Kidney epithelial cell (primary cell): ENCODE results near the gene CES4A. TPM values are rescaled to one million over a fixed set of nuclear protein-coding genes. Genes with fewer than 3 reads are reported as not detected.
"Not testable (repeated sequence)": the region's sequence is repeated elsewhere in the genome, so short reads cannot be mapped to it uniquely, and the experiment has no call there.

ENCODE experiments used
- DNase-seq: peaks from one replicate; pipeline ENCODE4 v3.0.0-alpha.2; 2010; ENCODE audit warnings: low read depth
- H3K27me3 ChIP-seq: 2 replicates; pipeline ENCODE4 v1.6.0; 2011; ENCODE audit warnings: low read length; ENCODE audit not compliant: control insufficient read depth, insufficient read depth
- H3K36me3 ChIP-seq: 2 replicates; pipeline ENCODE4 v1.5.1; 2011; ENCODE audit warnings: low read length; ENCODE audit not compliant: control insufficient read depth, insufficient read depth
- H3K4me3 ChIP-seq: 2 replicates; pipeline ENCODE4 v1.5.1; 2011; ENCODE audit warnings: low read depth, mild to moderate bottlenecking, control low read depth, low read length
- total RNA-seq: library from RNA; depleted of rRNA; stranded (reverse); fragments of >200 nt; gene quantifications from 2 replicates; pipeline ENCODE4 v1.2.3, GENCODE V29; 2015
- TF ChIP-seq, protein P1 (sequence below): IDR thresholded peaks from 2 replicates; pipeline ENCODE4 v1.5.1; 2011; ENCODE audit warnings: mild to moderate bottlenecking, moderate library complexity, low read length, control low read depth, inconsistent platforms; ENCODE audit not compliant: insufficient read depth, poor library complexity, severe bottlenecking

Gene CES4A
- total RNA-seq, 1 donor from 2014 or later = 2.3 TPM

DNA sequence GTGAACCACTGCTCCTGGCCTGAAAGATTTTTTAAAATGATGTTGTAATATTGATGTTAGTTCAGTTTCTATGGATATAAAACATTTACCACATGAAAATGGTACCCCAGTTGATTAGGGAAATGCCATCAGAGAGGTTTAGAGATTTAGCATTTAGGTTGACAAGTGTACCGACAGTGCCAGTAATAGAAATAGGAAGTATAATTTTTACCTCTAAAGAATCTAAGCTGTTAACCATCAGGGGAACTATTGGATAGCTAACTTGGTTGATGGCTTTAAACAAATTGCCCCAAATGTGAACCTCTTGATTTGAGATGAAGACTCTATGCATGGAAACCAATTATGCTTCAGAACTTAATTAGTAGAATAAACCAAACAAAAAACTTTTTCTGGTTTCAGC lies 47.0 kb downstream of the CES4A start:
- TF ChIP-seq, protein P1, sequence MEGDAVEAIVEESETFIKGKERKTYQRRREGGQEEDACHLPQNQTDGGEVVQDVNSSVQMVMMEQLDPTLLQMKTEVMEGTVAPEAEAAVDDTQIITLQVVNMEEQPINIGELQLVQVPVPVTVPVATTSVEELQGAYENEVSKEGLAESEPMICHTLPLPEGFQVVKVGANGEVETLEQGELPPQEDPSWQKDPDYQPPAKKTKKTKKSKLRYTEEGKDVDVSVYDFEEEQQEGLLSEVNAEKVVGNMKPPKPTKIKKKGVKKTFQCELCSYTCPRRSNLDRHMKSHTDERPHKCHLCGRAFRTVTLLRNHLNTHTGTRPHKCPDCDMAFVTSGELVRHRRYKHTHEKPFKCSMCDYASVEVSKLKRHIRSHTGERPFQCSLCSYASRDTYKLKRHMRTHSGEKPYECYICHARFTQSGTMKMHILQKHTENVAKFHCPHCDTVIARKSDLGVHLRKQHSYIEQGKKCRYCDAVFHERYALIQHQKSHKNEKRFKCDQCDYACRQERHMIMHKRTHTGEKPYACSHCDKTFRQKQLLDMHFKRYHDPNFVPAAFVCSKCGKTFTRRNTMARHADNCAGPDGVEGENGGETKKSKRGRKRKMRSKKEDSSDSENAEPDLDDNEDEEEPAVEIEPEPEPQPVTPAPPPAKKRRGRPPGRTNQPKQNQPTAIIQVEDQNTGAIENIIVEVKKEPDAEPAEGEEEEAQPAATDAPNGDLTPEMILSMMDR = no peak
- DNase-seq = no peak
- Histone ChIP-seq H3K27me3 (no peaks in the 10 kb centered on the region), H3K36me3 (no peaks in the 10 kb centered on the region), H3K4me3 (no peak overlapping the region)

DNA sequence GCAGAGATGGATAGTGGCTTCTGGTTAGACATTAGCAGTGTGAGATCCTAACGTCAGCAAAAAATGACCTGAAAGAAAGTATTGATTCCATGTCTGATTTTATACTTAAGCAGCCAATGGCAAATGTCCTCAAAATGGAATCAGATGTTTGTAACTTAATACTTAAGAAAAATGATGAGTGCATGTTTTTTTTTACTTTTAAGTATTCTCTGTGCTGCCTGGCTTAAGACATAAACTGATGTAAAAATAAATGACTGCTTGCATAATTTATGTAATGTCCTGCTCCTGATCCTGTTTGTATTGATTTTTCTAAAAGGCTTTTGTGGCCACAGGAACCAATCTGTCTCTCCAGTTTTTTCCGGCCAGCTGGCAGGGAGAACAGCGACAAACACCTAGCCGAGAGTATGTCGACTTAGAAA lies 47.9 kb downstream of the CES4A start:
- DNase-seq = no peak
- no peaks in the 10 kb centered on the region for H3K27me3 ChIP-seq
- H3K4me3 ChIP-seq = no peak overlapping the region
- TF ChIP-seq, protein P1 = no peak
- no peaks in the 10 kb centered on the region for H3K36me3 ChIP-seq

DNA sequence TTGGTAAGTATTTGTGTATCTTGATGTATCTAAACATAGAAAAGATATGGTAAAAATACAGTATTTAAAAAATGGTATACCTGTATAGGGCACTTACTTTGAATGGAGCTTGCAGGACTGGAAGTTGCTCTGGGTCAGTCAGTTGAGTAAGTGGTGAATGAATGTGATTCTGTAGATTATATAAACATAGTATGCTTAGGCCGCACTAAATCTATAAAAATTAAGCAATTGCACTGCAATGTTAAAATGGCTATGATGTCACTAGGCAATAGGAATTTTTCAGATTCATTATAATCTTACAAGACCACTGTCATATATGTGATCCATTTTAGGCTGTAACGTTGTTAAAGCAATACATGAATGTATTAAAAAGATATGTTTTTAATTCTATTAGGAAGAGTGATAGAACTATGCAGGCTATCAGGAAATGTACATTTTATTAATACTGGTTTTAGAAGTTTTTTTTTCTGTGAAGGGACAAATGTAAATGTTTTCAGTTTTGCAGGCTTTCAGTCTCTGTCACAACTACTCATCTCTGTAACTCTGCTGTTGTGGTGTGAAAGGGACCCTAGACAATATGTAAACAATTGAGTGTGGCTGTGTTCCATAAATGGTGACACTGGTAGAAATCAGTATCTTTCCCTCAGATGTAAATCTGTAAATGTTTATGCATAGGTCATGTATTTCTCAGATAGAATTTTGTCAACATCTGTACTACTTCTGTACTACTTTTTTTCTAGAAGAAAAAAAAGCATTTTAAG lies 51.1 kb downstream of the CES4A start:
- DNase-seq = no peak
- no peak overlapping the region for H3K4me3 ChIP-seq
- no peaks in the 10 kb centered on the region for H3K36me3 ChIP-seq
- TF ChIP-seq, protein P1 = no peak
- no peaks in the 10 kb centered on the region for H3K27me3 ChIP-seq

DNA sequence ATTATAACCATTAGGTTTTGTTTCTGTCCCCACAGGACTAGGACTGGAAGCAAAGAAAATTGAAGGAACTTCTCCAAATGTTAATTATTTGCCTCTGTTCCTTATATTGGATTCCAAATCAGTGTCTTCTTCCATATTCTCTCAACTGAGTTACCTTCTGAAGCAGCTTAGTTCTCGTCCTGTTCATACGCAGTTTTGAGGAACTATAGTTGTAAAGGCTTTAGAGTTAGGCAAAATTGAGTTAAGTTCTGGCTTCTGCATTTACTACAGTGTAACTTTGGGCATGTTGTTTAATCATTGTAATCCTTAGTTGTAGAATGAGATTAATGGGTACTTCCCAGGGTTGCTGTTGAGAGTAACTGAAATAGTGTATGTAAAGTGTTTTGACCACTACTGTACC lies 51.8 kb downstream of the CES4A start:
- DNase-seq = no peak
- Histone ChIP-seq H3K4me3 (no peak overlapping the region), H3K27me3 (no peaks in the 10 kb centered on the region), H3K36me3 (no peaks in the 10 kb centered on the region)
- TF ChIP-seq, protein P1 = no peak

DNA sequence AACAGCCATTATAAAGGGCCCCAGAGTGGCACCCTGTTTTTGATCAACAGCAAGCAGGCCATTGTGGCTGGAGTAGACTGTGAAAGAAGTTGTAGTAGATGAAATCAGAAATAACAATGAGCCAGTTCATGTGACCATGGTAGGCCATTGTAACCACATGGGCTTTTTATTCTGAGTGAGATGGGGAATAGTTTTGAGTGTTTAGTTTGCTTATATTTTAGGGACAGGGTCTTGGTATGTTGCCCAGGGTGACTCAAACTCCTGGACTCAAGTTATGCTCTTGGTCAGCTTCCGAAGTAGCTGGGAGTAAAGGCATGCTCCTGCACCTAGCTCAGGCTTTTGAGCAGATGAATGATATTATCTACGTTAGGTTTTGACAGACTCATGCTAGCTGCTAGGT lies 52.5 kb downstream of the CES4A start:
- no peak overlapping the region for H3K4me3 ChIP-seq
- H3K36me3 ChIP-seq = no peaks in the 10 kb centered on the region
- no peaks in the 10 kb centered on the region for H3K27me3 ChIP-seq
- TF ChIP-seq, protein P1 = no peak
- no peak for DNase-seq

DNA sequence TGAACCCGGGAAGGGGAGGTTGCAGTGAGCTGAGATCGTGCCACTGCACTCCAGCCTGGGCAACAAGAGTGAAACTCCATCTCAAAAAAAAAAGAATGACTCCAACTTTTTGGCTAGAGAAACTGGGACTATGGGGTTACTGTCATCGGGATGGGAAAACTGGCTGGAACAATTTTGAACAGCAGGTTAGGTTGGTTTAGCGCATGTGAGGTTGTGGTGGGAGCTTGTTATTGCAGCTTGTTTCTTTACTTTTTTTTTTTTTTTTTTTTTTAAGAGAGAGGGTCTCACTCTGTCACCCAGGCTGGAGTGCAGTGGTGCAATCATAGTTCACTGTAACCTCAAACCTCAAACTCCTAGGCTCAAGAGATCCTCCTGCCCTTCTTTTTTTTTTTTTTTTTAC lies 53.1 kb downstream of the CES4A start:
- not testable (repeated sequence) for H3K27me3 ChIP-seq, H3K4me3 ChIP-seq, H3K36me3 ChIP-seq, DNase-seq
